H1 (cell line): Measurements from ENCODE around the gene GP1BB. TPM values are rescaled to one million over a fixed set of nuclear protein-coding genes. Genes with fewer than 3 reads are reported as not detected.
A peak's percentile ranks its signal among the peaks of the same experiment; 100 is the strongest.

Source experiments
- CTCF ChIA-PET: fragments of 300-600 bp; sonication (Branson Sonifier 250); formaldehyde crosslinking; loops from one replicate; lab custom pipeline; 2021; ENCODE audit not compliant: partially characterized antibody; lab: Charles Lee
- POLR2A ChIA-PET: fragments of 300-600 bp; sonication (Branson Sonifier 250); formaldehyde crosslinking; loops from one replicate; lab custom pipeline; 2021; ENCODE audit warnings: inconsistent platforms; ENCODE audit not compliant: partially characterized antibody; lab: Charles Lee
- DNase-seq, 2 experiments: peaks; one replicate each; pipeline versions ENCODE4 v3.0.0 to v3.0.0-alpha.2; 2010 to 2022; ENCODE audit warnings: low spot score in 2 of 2, low read depth in 1 of 2, mixed read lengths in 1 of 2
- FAIRE-seq: peaks from 2 replicates; lab custom pipeline; 2011; peaks lifted over from hg19 to GRCh38; lab: Jason Lieb, UNC
- H2AFZ ChIP-seq: 2 replicates; pipeline ENCODE4 v1.8.1; 2012; ENCODE audit warnings: low read length, inconsistent platforms
- H2AK5ac ChIP-seq: 2 replicates; pipeline ENCODE4 v1.6.1; 2013; ENCODE audit warnings: low read depth, low read length
- H2BK120ac ChIP-seq: replicated peaks from 2 replicates; pipeline ENCODE3; 2013; ENCODE audit warnings: low read depth, low read length, inconsistent platforms
- H2BK12ac ChIP-seq: 2 replicates; pipeline ENCODE4 v1.6.1; 2013; ENCODE audit warnings: low read depth, low read length
- H2BK15ac ChIP-seq: 2 replicates; pipeline ENCODE4 v1.6.1; 2013; ENCODE audit warnings: low read length
- H2BK20ac ChIP-seq: 2 replicates; pipeline ENCODE4 v1.6.1; 2013; ENCODE audit warnings: low read length
- H2BK5ac ChIP-seq: 2 replicates; pipeline ENCODE4 v1.6.1; 2013; ENCODE audit warnings: low read depth, low read length
- H3K14ac ChIP-seq: 2 replicates; pipeline ENCODE4 v1.6.1; 2013; ENCODE audit warnings: inconsistent platforms; ENCODE audit not compliant: insufficient read length
- H3K18ac ChIP-seq: 2 replicates; pipeline ENCODE4 v1.6.1; 2013; ENCODE audit warnings: low read length; ENCODE audit errors: extremely low read depth
- H3K23ac ChIP-seq: 2 replicates; pipeline ENCODE4 v1.6.1; 2013; ENCODE audit warnings: inconsistent platforms; ENCODE audit not compliant: insufficient read length
- H3K23me2 ChIP-seq: 2 replicates; pipeline ENCODE4 v1.6.1; 2013; ENCODE audit warnings: low read depth, low read length
- H3K27ac ChIP-seq: 2 replicates; pipeline ENCODE4 v1.6.1; 2011; ENCODE audit warnings: low read depth, low read length, inconsistent platforms
- H3K27me3 ChIP-seq, 4 experiments: replicated peaks in 1 of 4; 1 replicate in 1 of 4; 2 replicates in 3 of 4; pipeline versions ENCODE4 v1.6.1 to v1.8.1; 2011 to 2013; ENCODE audit warnings: low read length in 3 of 4, mild to moderate bottlenecking in 3 of 4, inconsistent platforms in 2 of 4, mixed read lengths in 2 of 4, moderate library complexity in 1 of 4; ENCODE audit not compliant: control insufficient read depth in 3 of 4, insufficient read depth in 3 of 4; ENCODE audit errors: extremely low read depth in 1 of 4
- H3K36me3 ChIP-seq, 4 experiments: 2 replicates each; pipeline versions ENCODE4 v1.6.1 to v1.8.1; 2011 to 2013; ENCODE audit warnings: mild to moderate bottlenecking in 4 of 4, low read length in 3 of 4, moderate library complexity in 2 of 4, control low read depth in 1 of 4, inconsistent platforms in 1 of 4; ENCODE audit not compliant: insufficient read depth in 4 of 4, control insufficient read depth in 2 of 4
- H3K4ac ChIP-seq: replicated peaks from 2 replicates; pipeline ENCODE3; 2013; ENCODE audit warnings: low read length, low read depth, mixed read lengths, inconsistent platforms; ENCODE audit not compliant: insufficient read length
- H3K4me1 ChIP-seq, 4 experiments: replicated peaks in 1 of 4; 1 replicate in 1 of 4; 2 replicates in 3 of 4; pipeline versions ENCODE4 v1.6.1 to v1.8.1; 2011 to 2013; ENCODE audit warnings: low read length in 3 of 4, inconsistent platforms in 2 of 4, mixed read lengths in 1 of 4; ENCODE audit not compliant: insufficient read depth in 4 of 4, control insufficient read depth in 3 of 4
- H3K4me2 ChIP-seq, 2 experiments: 2 replicates each; pipeline versions ENCODE4 v1.6.1 to v1.8.1; 2011 to 2013; ENCODE audit warnings: low read depth in 2 of 2, low read length in 2 of 2, control low read depth in 1 of 2, inconsistent platforms in 1 of 2, mild to moderate bottlenecking in 1 of 2; ENCODE audit not compliant: insufficient read depth in 1 of 2
- H3K4me3 ChIP-seq, 4 experiments: fragments of 200-600, 300-600 bp in 1 of 4; sonication (generic), shearing (Covaris generic), sonication (Bioruptor Twin) in 1 of 4; 2 replicates each; pipeline versions ENCODE4 v1.5.1 to v1.8.1; 2011 to 2016; ENCODE audit warnings: low read length in 4 of 4, low read depth in 3 of 4, control low read depth in 2 of 4, inconsistent platforms in 2 of 4, mild to moderate bottlenecking in 2 of 4, mixed read lengths in 1 of 4, moderate library complexity in 1 of 4; ENCODE audit not compliant: insufficient read depth in 2 of 4; ENCODE audit errors: extremely low read depth in 1 of 4
- H3K56ac ChIP-seq: replicated peaks from 2 replicates; pipeline ENCODE3; 2013; ENCODE audit warnings: low read depth, mild to moderate bottlenecking, mixed read lengths, low read length, inconsistent platforms; ENCODE audit not compliant: insufficient read length
- H3K79me1 ChIP-seq: 2 replicates; pipeline ENCODE4 v1.6.1; 2013; ENCODE audit warnings: low read depth, low read length, control low read depth
- H3K79me2 ChIP-seq, 2 experiments: 2 replicates each; pipeline versions ENCODE4 v1.6.1 to v1.8.1; 2012 to 2013; ENCODE audit warnings: low read length in 2 of 2, mild to moderate bottlenecking in 2 of 2, inconsistent platforms in 1 of 2; ENCODE audit not compliant: insufficient read depth in 2 of 2, control insufficient read depth in 1 of 2
- H3K9ac ChIP-seq, 4 experiments: replicated peaks in 1 of 4; 1 replicate in 1 of 4; 2 replicates in 3 of 4; pipeline versions ENCODE4 v1.6.1 to v1.8.1; 2011 to 2013; ENCODE audit warnings: low read depth in 3 of 4, low read length in 3 of 4, control low read depth in 2 of 4, mild to moderate bottlenecking in 2 of 4, moderate library complexity in 2 of 4, inconsistent platforms in 1 of 4; ENCODE audit errors: extremely low read depth in 1 of 4
- H3K9me3 ChIP-seq, 2 experiments: 2 replicates each; pipeline versions ENCODE4 v1.6.1 to v1.8.1; 2012 to 2013; ENCODE audit warnings: mild to moderate bottlenecking in 2 of 2, moderate library complexity in 2 of 2, control low read depth in 1 of 2, inconsistent platforms in 1 of 2, low read depth in 1 of 2, low read length in 1 of 2, mixed read lengths in 1 of 2; ENCODE audit not compliant: insufficient read depth in 2 of 2
- H4K20me1 ChIP-seq, 2 experiments: replicated peaks in 1 of 2; 2 replicates each; pipeline versions ENCODE3 to v1.8.1; 2011 to 2013; ENCODE audit warnings: inconsistent platforms in 2 of 2, low read length in 2 of 2, mild to moderate bottlenecking in 1 of 2; ENCODE audit not compliant: insufficient read depth in 2 of 2, control insufficient read depth in 1 of 2
- H4K5ac ChIP-seq: 2 replicates; pipeline ENCODE4 v1.6.1; 2013; ENCODE audit warnings: low read length, low read depth, mixed read lengths, inconsistent platforms; ENCODE audit not compliant: insufficient read length
- H4K8ac ChIP-seq: 2 replicates; pipeline ENCODE4 v1.8.0; 2013; ENCODE audit warnings: mild to moderate bottlenecking, moderate library complexity, low read length, inconsistent platforms; ENCODE audit not compliant: insufficient read depth; ENCODE audit errors: extremely low read depth
- H4K91ac ChIP-seq: replicated peaks from 2 replicates; pipeline ENCODE3; 2013; ENCODE audit warnings: low read length, mixed read lengths, inconsistent platforms; ENCODE audit not compliant: insufficient read length
- ATF3 ChIP-seq: IDR thresholded peaks from 2 replicates; pipeline ENCODE4 v1.6.1; 2011; ENCODE audit warnings: low read depth, mild to moderate bottlenecking, low read length; ENCODE audit not compliant: insufficient read depth
- FOSL1 ChIP-seq: IDR thresholded peaks from 2 replicates; pipeline ENCODE4 v1.6.1; 2011; ENCODE audit warnings: mild to moderate bottlenecking, low read depth, low read length, moderate library complexity; ENCODE audit not compliant: insufficient read depth
- PHF8 ChIP-seq: fragments of 200-600 bp; sonication (generic); conservative IDR thresholded peaks from 2 replicates; pipeline ENCODE4 v1.7.1; 2012; ENCODE audit warnings: low read depth, mild to moderate bottlenecking, inconsistent platforms, low read length, moderate library complexity
- WGBS, 2 experiments: shearing (Covaris generic) in 1 of 2; methylation state at CpG; one replicate each; pipeline versions ENCODE4 v1.1.6 to v1.1.7; 2013 to 2015; ENCODE audit warnings: low lambda C conversion rate in 2 of 2, mixed read lengths in 2 of 2, inconsistent platforms in 1 of 2, low coverage in 1 of 2, missing lambda C conversion rate in 1 of 2; ENCODE audit not compliant: insufficient replicate concordance in 2 of 2, insufficient coverage in 1 of 2, insufficient read length in 1 of 2; ENCODE audit errors: extremely low coverage in 1 of 2, missing lambda C conversion rate in 1 of 2; 5-methylcytosine and 5-hydroxymethylcytosine counted together
- polyA plus RNA-seq, 7 experiments: library from polyadenylated mRNA; depleted of rRNA in 3 of 7; stranded (reverse) in 5 of 7; unstranded in 2 of 7; fragments of >200 nt in 5 of 7; fragments of 200-250 nt in 2 of 7; gene quantifications; 1 replicate in 5 of 7; 2 replicates in 1 of 7; 4 replicates in 1 of 7; pipeline versions ENCODE4 v1.2.1 to v1.2.3, GENCODE V29; 2011 to 2013; ENCODE audit warnings: missing spikeins in 2 of 7, mixed read lengths in 2 of 7
- total RNA-seq: library from RNA; stranded (reverse); fragmentation: NEBNext Ultra II Directional; extraction: Animal tissue kit (Norgen Biotek cat#: 25700); gene quantifications from 2 replicates; pipeline ENCODE4 v1.2.1, GENCODE V29; 2021

GP1BB gene
- total and polyA plus RNA-seq, 2 of the 8 experiments (the other 6 are each of a cell fraction or from before 2014, with no cell fraction given): 0.36 TPM; not detected in 1

- DNase-seq: no peak
- TF ChIP-seq FOSL1 (no peak), PHF8 (no peak), ATF3 (no peak)
- TF ChIP-seq, all 59 proteins: peak for 0
- Histone ChIP-seq H3K14ac (no peak overlapping the region), H2BK20ac (no peak overlapping the region), H3K23ac (no peak overlapping the region), H3K27ac (no peak overlapping the region), H3K4me2 (no peak overlapping the region), H3K4me1 (peaks cover 0 to 16% (median 10%) of the 10 kb centered on the region in 4 experiments; a peak in 6 of 7 replicates), H3K18ac (no peak overlapping the region; the same call in 1 of the 2 replicates), H2AK5ac (no peak overlapping the region), H3K27me3 (peaks cover 0 to 25% (median 23%) of the 10 kb centered on the region in 4 experiments; a peak in 6 of 7 replicates), H2BK120ac (no peak overlapping the region), H3K23me2 (peaks cover 6% of the 10 kb centered on the region; the same call in 1 of the 2 replicates), H3K36me3 (no peaks in the 10 kb centered on the region), H3K4me3 (no peak overlapping the region), H2AFZ (no peak overlapping the region), H2BK12ac (0 out of 2 replicates have a peak overlapping the region, but pooled peaks have one; percentile 39), H3K4ac (peak overlapping the region; percentile 32), H3K56ac (no peak overlapping the region), H2BK15ac (peak overlapping the region; percentile 83; the same call in 1 of the 2 replicates), H3K9me3 (no peaks in the 10 kb centered on the region), H4K91ac (peak overlapping the region; percentile 60), H3K79me2 (no peaks in the 10 kb centered on the region), H4K5ac (no peak overlapping the region), H3K9ac (no peak overlapping the region), H2BK5ac (no peak overlapping the region), H3K79me1 (no peaks in the 10 kb centered on the region; the same call in 1 of the 2 replicates), H4K20me1 (peaks cover 0 to 2% of the 10 kb centered on the region in 2 experiments), H4K8ac (peak overlapping the region; percentile 22; the same call in 1 of the 2 replicates)
- POLR2A ChIA-PET: interaction anchor here (1.1 kb wide), 1 partner anchor 22 kb away, joined by 3 read pairs; no protein-coding TSS in a partner anchor
- CTCF ChIA-PET: interaction anchor here (0.8 to 5.3 kb wide), 11 partner anchors 10 to 248 kb away, joined by 3 to 50 read pairs (median 4); partner anchors contain the start of gene GP1BB
- FAIRE-seq: no peak
- WGBS, 2 experiments: 86% methylated on average over 19 of the region's 19 CpGs; no CpG with 5 or more reads in 1 of the 2 experiments
These were observed 13.1 kb upstream of the GP1BB start for GRCh38 chr22:19710020-19710768.
